ENCODE data around the gene ARMC7. TPM values are rescaled to one million over a fixed set of nuclear protein-coding genes. Genes with fewer than 3 reads are reported as not detected.

The ARMC7 gene
- total and polyA plus RNA-seq, 2 of the 13 experiments (the other 11 are each of a cell fraction or from before 2014, with no cell fraction given): 3.9 to 4.2 TPM

DNA sequence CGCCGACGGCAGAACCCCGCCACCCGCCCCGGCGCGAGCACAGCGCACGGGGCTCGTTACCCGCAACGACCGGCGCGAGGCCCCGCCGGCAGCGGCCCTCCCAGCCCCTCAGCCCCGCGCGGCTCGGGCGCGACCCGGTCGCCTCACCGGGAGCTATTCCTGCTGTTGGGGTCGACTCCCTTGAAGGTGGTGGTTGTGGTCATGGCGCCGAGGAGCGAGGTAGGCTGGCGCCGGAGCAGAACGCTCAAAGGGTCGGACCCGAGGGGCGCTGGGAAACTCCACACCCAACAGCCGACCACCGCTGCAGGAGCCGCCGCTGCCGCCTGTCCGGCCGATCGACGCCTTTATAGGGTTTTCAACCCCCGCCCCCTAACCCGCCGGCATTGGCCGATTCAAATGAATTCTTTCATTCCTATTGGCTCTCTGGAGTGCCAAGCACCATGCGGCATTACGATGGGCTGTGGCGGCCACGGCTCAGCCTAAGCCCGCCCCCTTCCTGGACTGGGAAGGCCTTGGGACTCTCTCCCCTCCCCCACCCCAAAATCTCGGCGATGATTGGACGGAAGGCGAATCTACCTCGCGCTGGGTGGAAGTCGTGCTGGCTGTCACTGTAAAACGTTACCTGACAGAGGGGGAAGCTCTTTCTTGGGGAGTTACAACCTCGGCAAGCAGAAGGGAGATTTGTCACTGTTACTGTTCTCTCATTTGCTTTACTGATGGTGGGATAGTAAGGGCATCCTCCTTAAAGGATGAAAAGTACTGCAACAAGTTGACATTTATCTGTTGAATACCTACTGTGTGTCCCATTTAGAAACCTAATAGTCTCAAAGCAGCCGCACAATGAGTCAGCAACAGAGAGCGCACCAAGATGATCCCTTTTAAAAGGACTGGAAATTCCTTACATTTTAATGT lies 44.7 kb downstream of the ARMC7 start, which contains the start of gene JPT1 (continued):
- TF ChIP-seq PRDM15 (CRISPR knock-in tag; IDR thresholded peaks at IDR 0.05) (no peak), KDM4B (CRISPR knock-in tag; IDR thresholded peaks at IDR 0.05) (peak; percentile 74; the same call in 1 of the 2 replicates), SIX4 (CRISPR knock-in tag; IDR thresholded peaks at IDR 0.05) (no peak), REPIN1 (CRISPR knock-in tag; IDR thresholded peaks at IDR 0.05; ENCODE audit: borderline replicate concordance, low read depth) (peak; percentile 94), SNAPC4 (CRISPR knock-in tag; IDR thresholded peaks at IDR 0.05) (peak; percentile 75; the same call in 1 of the 2 replicates), ZNF180 (CRISPR knock-in tag; IDR thresholded peaks at IDR 0.05; ENCODE audit: borderline replicate concordance, low read depth) (no peak), NFYC (CRISPR knock-in tag; IDR thresholded peaks at IDR 0.05) (peak; percentile 100), NFAT5 (CRISPR knock-in tag; IDR thresholded peaks at IDR 0.05) (no peak; the same call in 1 of the 2 replicates), ZNF572 (CRISPR knock-in tag; IDR thresholded peaks at IDR 0.05) (peak; percentile 41; the same call in 1 of the 2 replicates), ARNTL (CRISPR knock-in tag; IDR thresholded peaks at IDR 0.05) (0 out of 2 replicates have a peak, but pooled peaks have one; percentile 38), U2AF2 (IDR thresholded peaks at IDR 0.05; ENCODE audit: low read depth, low read length) (no peak), CENPBD1 (CRISPR knock-in tag; IDR thresholded peaks at IDR 0.05; ENCODE audit: borderline replicate concordance, low read depth) (peak; percentile 19; the same call in 1 of the 2 replicates), ZNF781 (CRISPR knock-in tag; IDR thresholded peaks at IDR 0.05; ENCODE audit: borderline replicate concordance, not compliant biosample characterization) (peak; percentile 85)
